Measurements from ENCODE around the gene DOK1. TPM values are rescaled to one million over a fixed set of nuclear protein-coding genes. Genes with fewer than 3 reads are reported as not detected.
A peak's percentile ranks its signal among the peaks of the same experiment; 100 is the strongest.

The DOK1 gene
- total RNA-seq, 1 experiment from 2014 or later = 15.0 TPM

- H3K9me3 ChIP-seq (ENCODE audit: insufficient read depth, low read depth) = no peaks in the 10 kb centered on the region
- H4K20me1 ChIP-seq (ENCODE audit: insufficient read depth) = no peaks in the 10 kb centered on the region
- intact Hi-C loops (cut with micrococcal nuclease; ENCODE audit: unreplicated experiment) = loop anchor here (5.0 kb wide), 1 partner anchor 1191 kb away; no protein-coding TSS in a partner anchor
- peak in 1 of 2 experiments; percentile 47 for DNase-seq
- H3K9me2 ChIP-seq (ENCODE audit: insufficient read depth) = no peaks in the 10 kb centered on the region
- H3K36me3 ChIP-seq (ENCODE audit: low read depth) = no peaks in the 10 kb centered on the region
- no peaks in the 10 kb centered on the region for H3K27me3 ChIP-seq (ENCODE audit: insufficient read depth, low read depth)
- TF ChIP-seq CTCF (conservative IDR thresholded peaks at IDR 0.05) (no peak), EZH2 (IDR thresholded peaks at IDR 0.05; ENCODE audit: low read depth) (no peak)
- ChIA-PET POLR2A (ENCODE audit: unreplicated experiment) (no interaction called here), CTCF (no interaction called here)
- H3K79me2 ChIP-seq (ENCODE audit: low read depth) = no peaks in the 10 kb centered on the region
- H3K4me2 ChIP-seq = no peak overlapping the region
- H3F3A ChIP-seq (ENCODE audit: insufficient read depth, low read depth) = peaks cover 7% of the 10 kb centered on the region; the same call in 1 of the 2 replicates
- BruUV-seq (replicated peaks) = no TSS peak
- no peak overlapping the region for H2AFZ ChIP-seq
- H3K4me3 ChIP-seq = no peak overlapping the region
- H3K27ac ChIP-seq = no peak overlapping the region
- peaks cover 14% of the 10 kb centered on the region for H3K4me1 ChIP-seq (replicated peaks; ENCODE audit: insufficient read depth)
These were observed 29.0 kb downstream of the DOK1 start for GRCh38 chr2:74583504-74583903.

GRCh38 chr2:74584088-74584645, 29.6 kb downstream of the DOK1 start:
- Histone ChIP-seq H3K27me3 (ENCODE audit: insufficient read depth, low read depth) (no peaks in the 10 kb centered on the region), H2AFZ (no peak overlapping the region), H3K79me2 (ENCODE audit: low read depth) (no peaks in the 10 kb centered on the region), H3K27ac (no peak overlapping the region), H3K36me3 (ENCODE audit: low read depth) (no peaks in the 10 kb centered on the region), H3K4me1 (replicated peaks; ENCODE audit: insufficient read depth) (peaks cover 14% of the 10 kb centered on the region), H3K4me3 (no peak overlapping the region), H3K9me3 (ENCODE audit: insufficient read depth, low read depth) (no peaks in the 10 kb centered on the region), H4K20me1 (ENCODE audit: insufficient read depth) (no peaks in the 10 kb centered on the region), H3K4me2 (no peak overlapping the region), H3K9me2 (ENCODE audit: insufficient read depth) (no peaks in the 10 kb centered on the region), H3F3A (ENCODE audit: insufficient read depth, low read depth) (peaks cover 7% of the 10 kb centered on the region; the same call in 1 of the 2 replicates)
- ChIA-PET POLR2A (ENCODE audit: unreplicated experiment) (no interaction called here), CTCF (interaction anchor here (0.7 kb wide), 2 partner anchors 35 to 464 kb away, joined by 3 to 7 read pairs; no protein-coding TSS in a partner anchor)
- intact Hi-C loops (cut with micrococcal nuclease; ENCODE audit: unreplicated experiment) = loop anchor here (5.0 kb wide), 1 partner anchor 1192 kb away; no protein-coding TSS in a partner anchor
- TF ChIP-seq CTCF (conservative IDR thresholded peaks at IDR 0.05) (no peak), EZH2 (IDR thresholded peaks at IDR 0.05; ENCODE audit: low read depth) (no peak)
- DNase-seq = no peak
- no TSS peak for BruUV-seq (replicated peaks)

- no peak for DNase-seq
- ChIA-PET POLR2A (ENCODE audit: unreplicated experiment) (interaction anchor here (0.6 to 0.7 kb wide), 5 partner anchors 21 to 198 kb away, joined by 3 to 8 read pairs (median 7); no protein-coding TSS in a partner anchor), CTCF (no interaction called here)
- TF ChIP-seq CTCF (conservative IDR thresholded peaks at IDR 0.05) (no peak; the same call in 1 of the 2 replicates), EZH2 (IDR thresholded peaks at IDR 0.05; ENCODE audit: low read depth) (no peak)
- intact Hi-C loops (cut with micrococcal nuclease; ENCODE audit: unreplicated experiment) = loop anchor here (2.0 to 5.0 kb wide), 4 partner anchors 31 to 333 kb away; partner anchors contain the start of gene DOK1
- Histone ChIP-seq H3K9me3 (ENCODE audit: insufficient read depth, low read depth) (no peaks in the 10 kb centered on the region), H3K4me1 (replicated peaks; ENCODE audit: insufficient read depth) (peaks cover 14% of the 10 kb centered on the region), H3K27ac (no peak overlapping the region), H3K4me2 (no peak overlapping the region), H3K9me2 (ENCODE audit: insufficient read depth) (no peaks in the 10 kb centered on the region), H3F3A (ENCODE audit: insufficient read depth, low read depth) (peaks cover 7% of the 10 kb centered on the region; the same call in 1 of the 2 replicates), H4K20me1 (ENCODE audit: insufficient read depth) (no peaks in the 10 kb centered on the region), H2AFZ (no peak overlapping the region), H3K36me3 (ENCODE audit: low read depth) (no peaks in the 10 kb centered on the region), H3K79me2 (ENCODE audit: low read depth) (no peaks in the 10 kb centered on the region), H3K27me3 (ENCODE audit: insufficient read depth, low read depth) (no peaks in the 10 kb centered on the region), H3K4me3 (no peak overlapping the region)
- BruUV-seq (replicated peaks) = no TSS peak
These were observed 31.1 kb downstream of the DOK1 start for GRCh38 chr2:74585406-74586185.

Measured in PC-9 (cell line).